NCI-H2171 treated with DMSO at 0.1 percent for 48 hours (cell line): ENCODE results near the gene ARAF.

Experiments
- DNase-seq: peaks from one replicate; lab custom pipeline; 2025; lab: John Stamatoyannopoulos, UW

The ARAF gene

GRCh38 chrX:47620303-47620685, 59.3 kb downstream of the ARAF start:
- no peak for DNase-seq
